ENCODE data around the gene TMEM101.
"Not testable (repeated sequence)": the region's sequence is repeated elsewhere in the genome, so short reads cannot be mapped to it uniquely, and the experiment has no call there.

Gene TMEM101

GRCh38 chr17:43974382-43975266 is 40.1 kb downstream of the TMEM101 start:
- no peak for DNase-seq (ENCODE audit: low spot score)

- not testable (repeated sequence) for DNase-seq (ENCODE audit: low spot score)
Observed at GRCh38 chr17:43972444-43973212, 42.1 kb downstream of the TMEM101 start.

GRCh38 chr17:43971436-43971835 is 43.3 kb downstream of the TMEM101 start:
- DNase-seq (ENCODE audit: low spot score), result not testable (repeated sequence)

- no peak for DNase-seq (ENCODE audit: low spot score)
Observed at GRCh38 chr17:43970366-43970765, 44.4 kb downstream of the TMEM101 start.

GRCh38 chr17:43967251-43967875 is 47.4 kb downstream of the TMEM101 start:
- DNase-seq (ENCODE audit: low spot score), result no peak

- DNase-seq (ENCODE audit: low spot score), result no peak
Observed at GRCh38 chr17:43966276-43966675, 48.5 kb downstream of the TMEM101 start.

GRCh38 chr17:43962479-43962878 is 52.3 kb downstream of the TMEM101 start:
- DNase-seq (ENCODE audit: low spot score), result no peak

GRCh38 chr17:43961954-43962353 is 52.8 kb downstream of the TMEM101 start:
- no peak for DNase-seq (ENCODE audit: low spot score)

GRCh38 chr17:43961292-43961691 is 53.5 kb downstream of the TMEM101 start:
- DNase-seq (ENCODE audit: low spot score), result not testable (repeated sequence)
